ENCODE results near the gene ITIH4. TPM values are rescaled to one million over a fixed set of nuclear protein-coding genes. Genes with fewer than 3 reads are reported as not detected.

The ITIH4 gene
- total and polyA plus RNA-seq, 9 of the 15 experiments (the other 6 are each of a cell fraction or from before 2014, with no cell fraction given), result 0.09 to 0.62 (median 0.20) TPM; not detected in 6

DNA sequence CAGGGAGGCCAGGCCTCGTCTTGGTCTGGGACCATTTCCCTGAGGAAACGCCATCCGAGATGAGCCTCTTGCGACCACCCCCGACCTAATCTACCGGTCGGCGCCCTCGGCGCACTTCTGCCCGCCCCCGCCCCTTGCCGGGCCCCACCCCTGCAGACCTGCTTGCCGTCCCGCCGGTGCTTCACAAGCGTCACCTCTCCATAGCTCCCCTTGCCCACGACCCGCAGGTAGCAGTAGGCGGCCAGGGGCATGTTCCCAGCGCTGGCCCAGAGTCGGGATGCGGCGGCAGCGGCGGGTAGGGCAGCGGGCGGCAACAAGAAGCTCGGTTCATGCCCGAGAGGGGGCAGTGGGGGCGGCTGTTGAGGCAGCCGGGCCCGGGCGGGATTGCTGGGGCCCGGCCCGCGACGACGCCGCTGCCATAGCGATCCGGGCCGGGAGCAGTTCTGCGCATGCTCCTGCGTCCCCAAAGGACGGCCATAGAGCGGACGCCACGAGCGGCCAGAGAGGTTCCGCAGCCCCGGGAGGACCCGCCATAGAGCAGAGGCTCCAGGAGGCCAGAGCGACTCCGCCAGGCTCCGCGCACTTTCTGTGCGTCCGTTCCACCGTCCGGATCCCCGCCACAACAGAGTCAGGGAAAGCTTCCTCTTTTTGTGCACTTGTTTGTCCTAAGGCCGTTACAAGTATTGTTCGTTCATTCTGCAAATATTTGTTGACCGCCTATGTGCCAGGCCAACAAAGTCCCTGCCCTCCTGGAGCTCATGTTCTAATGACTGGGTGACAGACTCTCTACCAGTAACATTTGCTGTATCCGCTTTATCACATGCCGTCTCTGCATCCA, 59.8 kb downstream of the ITIH4 start, which contains the start of gene NEK4 (continued):
- TF ChIP-seq FOXP1 (CRISPR knock-in tag; IDR thresholded peaks at IDR 0.05) (no peak), NFIC (IDR thresholded peaks at IDR 0.05) (no peak), TAF15 (IDR thresholded peaks at IDR 0.05; ENCODE audit: low read depth, low read length) (no peak), ETV6 (IDR thresholded peaks at IDR 0.05; ENCODE audit: borderline replicate concordance in 1 of 2, low read depth in 2 of 2, low read length in 1 of 2) (no peak), ETV6 (CRISPR knock-in tag; IDR thresholded peaks at IDR 0.05; ENCODE audit: borderline replicate concordance) (no peak), XRCC3 (IDR thresholded peaks at IDR 0.05) (no peak), POLR2H (tag; IDR thresholded peaks at IDR 0.05; ENCODE audit: low read depth) (peak; percentile 84), RBM25 (IDR thresholded peaks at IDR 0.05; ENCODE audit: low read depth, low read length, severe bottlenecking) (no peak), TCF7L2 (IDR thresholded peaks at IDR 0.05; ENCODE audit: low read depth, low read length) (no peak), NUFIP1 (IDR thresholded peaks at IDR 0.05; ENCODE audit: partially characterized antibody) (no peak), ZNF212 (CRISPR knock-in tag; IDR thresholded peaks at IDR 0.05) (no peak)
- TF ChIP-seq, protein P1, sequence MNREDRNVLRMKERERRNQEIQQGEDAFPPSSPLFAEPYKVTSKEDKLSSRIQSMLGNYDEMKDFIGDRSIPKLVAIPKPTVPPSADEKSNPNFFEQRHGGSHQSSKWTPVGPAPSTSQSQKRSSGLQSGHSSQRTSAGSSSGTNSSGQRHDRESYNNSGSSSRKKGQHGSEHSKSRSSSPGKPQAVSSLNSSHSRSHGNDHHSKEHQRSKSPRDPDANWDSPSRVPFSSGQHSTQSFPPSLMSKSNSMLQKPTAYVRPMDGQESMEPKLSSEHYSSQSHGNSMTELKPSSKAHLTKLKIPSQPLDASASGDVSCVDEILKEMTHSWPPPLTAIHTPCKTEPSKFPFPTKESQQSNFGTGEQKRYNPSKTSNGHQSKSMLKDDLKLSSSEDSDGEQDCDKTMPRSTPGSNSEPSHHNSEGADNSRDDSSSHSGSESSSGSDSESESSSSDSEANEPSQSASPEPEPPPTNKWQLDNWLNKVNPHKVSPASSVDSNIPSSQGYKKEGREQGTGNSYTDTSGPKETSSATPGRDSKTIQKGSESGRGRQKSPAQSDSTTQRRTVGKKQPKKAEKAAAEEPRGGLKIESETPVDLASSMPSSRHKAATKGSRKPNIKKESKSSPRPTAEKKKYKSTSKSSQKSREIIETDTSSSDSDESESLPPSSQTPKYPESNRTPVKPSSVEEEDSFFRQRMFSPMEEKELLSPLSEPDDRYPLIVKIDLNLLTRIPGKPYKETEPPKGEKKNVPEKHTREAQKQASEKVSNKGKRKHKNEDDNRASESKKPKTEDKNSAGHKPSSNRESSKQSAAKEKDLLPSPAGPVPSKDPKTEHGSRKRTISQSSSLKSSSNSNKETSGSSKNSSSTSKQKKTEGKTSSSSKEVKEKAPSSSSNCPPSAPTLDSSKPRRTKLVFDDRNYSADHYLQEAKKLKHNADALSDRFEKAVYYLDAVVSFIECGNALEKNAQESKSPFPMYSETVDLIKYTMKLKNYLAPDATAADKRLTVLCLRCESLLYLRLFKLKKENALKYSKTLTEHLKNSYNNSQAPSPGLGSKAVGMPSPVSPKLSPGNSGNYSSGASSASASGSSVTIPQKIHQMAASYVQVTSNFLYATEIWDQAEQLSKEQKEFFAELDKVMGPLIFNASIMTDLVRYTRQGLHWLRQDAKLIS (CRISPR knock-in tag; IDR thresholded peaks at IDR 0.05), result no peak
- TF ChIP-seq, protein P2, sequence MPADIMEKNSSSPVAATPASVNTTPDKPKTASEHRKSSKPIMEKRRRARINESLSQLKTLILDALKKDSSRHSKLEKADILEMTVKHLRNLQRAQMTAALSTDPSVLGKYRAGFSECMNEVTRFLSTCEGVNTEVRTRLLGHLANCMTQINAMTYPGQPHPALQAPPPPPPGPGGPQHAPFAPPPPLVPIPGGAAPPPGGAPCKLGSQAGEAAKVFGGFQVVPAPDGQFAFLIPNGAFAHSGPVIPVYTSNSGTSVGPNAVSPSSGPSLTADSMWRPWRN (IDR thresholded peaks at IDR 0.05; ENCODE audit: low read depth), result no peak
- TF ChIP-seq, protein P3, sequence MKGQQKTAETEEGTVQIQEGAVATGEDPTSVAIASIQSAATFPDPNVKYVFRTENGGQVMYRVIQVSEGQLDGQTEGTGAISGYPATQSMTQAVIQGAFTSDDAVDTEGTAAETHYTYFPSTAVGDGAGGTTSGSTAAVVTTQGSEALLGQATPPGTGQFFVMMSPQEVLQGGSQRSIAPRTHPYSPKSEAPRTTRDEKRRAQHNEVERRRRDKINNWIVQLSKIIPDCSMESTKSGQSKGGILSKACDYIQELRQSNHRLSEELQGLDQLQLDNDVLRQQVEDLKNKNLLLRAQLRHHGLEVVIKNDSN (CRISPR knock-in tag; IDR thresholded peaks at IDR 0.05), result no peak
- TF ChIP-seq, protein P4, sequence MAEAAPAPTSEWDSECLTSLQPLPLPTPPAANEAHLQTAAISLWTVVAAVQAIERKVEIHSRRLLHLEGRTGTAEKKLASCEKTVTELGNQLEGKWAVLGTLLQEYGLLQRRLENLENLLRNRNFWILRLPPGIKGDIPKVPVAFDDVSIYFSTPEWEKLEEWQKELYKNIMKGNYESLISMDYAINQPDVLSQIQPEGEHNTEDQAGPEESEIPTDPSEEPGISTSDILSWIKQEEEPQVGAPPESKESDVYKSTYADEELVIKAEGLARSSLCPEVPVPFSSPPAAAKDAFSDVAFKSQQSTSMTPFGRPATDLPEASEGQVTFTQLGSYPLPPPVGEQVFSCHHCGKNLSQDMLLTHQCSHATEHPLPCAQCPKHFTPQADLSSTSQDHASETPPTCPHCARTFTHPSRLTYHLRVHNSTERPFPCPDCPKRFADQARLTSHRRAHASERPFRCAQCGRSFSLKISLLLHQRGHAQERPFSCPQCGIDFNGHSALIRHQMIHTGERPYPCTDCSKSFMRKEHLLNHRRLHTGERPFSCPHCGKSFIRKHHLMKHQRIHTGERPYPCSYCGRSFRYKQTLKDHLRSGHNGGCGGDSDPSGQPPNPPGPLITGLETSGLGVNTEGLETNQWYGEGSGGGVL (CRISPR knock-in tag; IDR thresholded peaks at IDR 0.05), result no peak

Data from K562 (cell line).